GM12892 (cell line): ENCODE data around the gene RABIF.

Source experiments
- POLR2A ChIP-seq: IDR thresholded peaks from 2 replicates; pipeline ENCODE4 v1.6.1; 2011; ENCODE audit warnings: low read depth, low read length, control low read depth
- POLR2AphosphoS5 ChIP-seq: IDR thresholded peaks from 2 replicates; pipeline ENCODE4 v1.6.1; 2011; ENCODE audit warnings: low read depth, low read length, control low read depth
- TAF1 ChIP-seq: IDR thresholded peaks from 2 replicates; pipeline ENCODE4 v1.6.1; 2011; ENCODE audit warnings: low read depth, mild to moderate bottlenecking, control low read depth, low read length, borderline replicate concordance

- TF ChIP-seq POLR2A (no peak), POLR2AphosphoS5 (no peak), TAF1 (no peak)
Observed at GRCh38 chr1:202880961-202881460, 7.9 kb downstream of the RABIF start.
